Suprapubic skin (tissue), 3 donors: ENCODE results near the gene DCBLD1.

Experiments used
- EP300 ChIP-seq: sonication (generic); formaldehyde crosslinking; IDR thresholded peaks from one replicate; pipeline ENCODE4 v1.6.1; 2017; ENCODE audit warnings: antibody characterized with exemption
- TF ChIP-seq, protein P1 (sequence below), 2 donors: fragments of 200-600 bp in 1 of 2; fragments of 450-650 bp in 1 of 2; sonication (generic) in 1 of 2; IDR thresholded peaks; one replicate each; pipeline ENCODE4 v1.5.1; 2016 to 2019; ENCODE audit warnings: antibody characterized with exemption in 2 of 2, mild to moderate bottlenecking in 1 of 2, moderate library complexity in 1 of 2

DNA sequence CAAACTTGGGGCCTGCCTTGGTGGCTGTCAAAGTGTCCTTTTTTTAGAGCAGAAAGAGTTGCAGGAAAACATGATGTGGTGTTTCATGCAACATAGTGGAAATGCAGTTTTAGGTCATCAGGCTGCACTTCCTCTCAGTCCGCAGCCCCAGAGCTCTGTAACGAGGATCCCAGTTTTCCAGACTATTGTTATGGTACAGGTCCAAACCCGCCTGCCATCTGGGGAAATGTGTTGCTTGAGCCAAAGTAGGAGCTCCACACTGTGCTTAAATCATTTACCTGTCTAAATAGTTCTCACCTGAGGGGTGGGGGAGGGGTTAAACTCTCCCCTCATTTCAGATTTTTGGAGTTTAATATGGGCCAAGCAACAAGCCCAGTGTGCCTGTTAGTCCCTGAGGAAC, 60.0 kb downstream of the DCBLD1 start:
- TF ChIP-seq, protein P1, sequence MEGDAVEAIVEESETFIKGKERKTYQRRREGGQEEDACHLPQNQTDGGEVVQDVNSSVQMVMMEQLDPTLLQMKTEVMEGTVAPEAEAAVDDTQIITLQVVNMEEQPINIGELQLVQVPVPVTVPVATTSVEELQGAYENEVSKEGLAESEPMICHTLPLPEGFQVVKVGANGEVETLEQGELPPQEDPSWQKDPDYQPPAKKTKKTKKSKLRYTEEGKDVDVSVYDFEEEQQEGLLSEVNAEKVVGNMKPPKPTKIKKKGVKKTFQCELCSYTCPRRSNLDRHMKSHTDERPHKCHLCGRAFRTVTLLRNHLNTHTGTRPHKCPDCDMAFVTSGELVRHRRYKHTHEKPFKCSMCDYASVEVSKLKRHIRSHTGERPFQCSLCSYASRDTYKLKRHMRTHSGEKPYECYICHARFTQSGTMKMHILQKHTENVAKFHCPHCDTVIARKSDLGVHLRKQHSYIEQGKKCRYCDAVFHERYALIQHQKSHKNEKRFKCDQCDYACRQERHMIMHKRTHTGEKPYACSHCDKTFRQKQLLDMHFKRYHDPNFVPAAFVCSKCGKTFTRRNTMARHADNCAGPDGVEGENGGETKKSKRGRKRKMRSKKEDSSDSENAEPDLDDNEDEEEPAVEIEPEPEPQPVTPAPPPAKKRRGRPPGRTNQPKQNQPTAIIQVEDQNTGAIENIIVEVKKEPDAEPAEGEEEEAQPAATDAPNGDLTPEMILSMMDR (IDR thresholded peaks at IDR 0.05) = no peak
- TF ChIP-seq EP300 = no peak
